GM23338 (cell line): ENCODE measurements around the gene HIPK1. TPM values are rescaled to one million over a fixed set of nuclear protein-coding genes. Genes with fewer than 3 reads are reported as not detected.

ENCODE experiments used
- ATAC-seq: fragments of 200-7000 bp; cut with Tn5 transposase; 3 replicates; pipeline ENCODE4 v1.9.1; 2020
- DNase-seq: peaks from one replicate; pipeline ENCODE4 v3.0.0-alpha.2; 2015; ENCODE audit warnings: low spot score
- H2AFZ ChIP-seq: fragments of 200-600 bp; sonication (generic); 2 replicates; pipeline ENCODE4 v1.8.0; 2016; ENCODE audit warnings: antibody characterized with exemption, mild to moderate bottlenecking, moderate library complexity
- H3F3A ChIP-seq: fragments of 200-600 bp; sonication (generic); replicated peaks from 2 replicates; pipeline ENCODE4 v1.8.0; 2017; ENCODE audit warnings: antibody characterized with exemption, mixed run types, low read depth
- H3K27ac ChIP-seq: fragments of 200-600 bp; sonication (generic); 2 replicates; pipeline ENCODE4 v1.6.1; 2016; ENCODE audit warnings: low read depth
- H3K27me3 ChIP-seq: fragments of 200-600 bp; sonication (generic); 2 replicates; pipeline ENCODE4 v1.8.0; 2016; ENCODE audit warnings: mild to moderate bottlenecking, mixed run types, moderate library complexity; ENCODE audit not compliant: insufficient read depth
- H3K36me3 ChIP-seq: fragments of 200-600 bp; sonication (generic); 2 replicates; pipeline ENCODE4 v1.8.0; 2016; ENCODE audit warnings: mild to moderate bottlenecking; ENCODE audit not compliant: insufficient read depth
- H3K4me1 ChIP-seq: fragments of 200-600 bp; sonication (generic); 2 replicates; pipeline ENCODE4 v1.8.0; 2016; ENCODE audit warnings: mild to moderate bottlenecking, moderate library complexity; ENCODE audit not compliant: insufficient read depth
- H3K4me2 ChIP-seq: fragments of 200-600 bp; sonication (generic); 2 replicates; pipeline ENCODE4 v1.7.1; 2017; ENCODE audit warnings: mixed run types
- H3K4me3 ChIP-seq: fragments of 200-600 bp; sonication (generic); 2 replicates; pipeline ENCODE4 v1.6.1; 2016; ENCODE audit warnings: mixed run types
- H3K79me2 ChIP-seq: fragments of 200-600 bp; sonication (generic); replicated peaks from 2 replicates; pipeline ENCODE4 v1.8.0; 2017; ENCODE audit warnings: mild to moderate bottlenecking; ENCODE audit not compliant: insufficient read depth
- H3K9me2 ChIP-seq: fragments of 200-600 bp; sonication (generic); 2 replicates; pipeline ENCODE4 v1.8.0; 2017; ENCODE audit not compliant: insufficient read depth
- H4K20me1 ChIP-seq: fragments of 200-600 bp; sonication (generic); replicated peaks from 2 replicates; pipeline ENCODE4 v1.8.0; 2017; ENCODE audit warnings: mild to moderate bottlenecking; ENCODE audit not compliant: insufficient read depth
- H3K27ac Mint-ChIP-seq: 2 replicates; pipeline ENCODE4 v1.8.0; 2020; ENCODE audit warnings: inconsistent platforms, mild to moderate bottlenecking, moderate library complexity, mixed read lengths
- H3K27me3 Mint-ChIP-seq: 3 replicates; pipeline ENCODE4 v1.8.0; 2022; ENCODE audit warnings: low read depth, mild to moderate bottlenecking, moderate library complexity, mixed read lengths, inconsistent platforms; ENCODE audit not compliant: insufficient read depth, poor library complexity
- H3K36me3 Mint-ChIP-seq: 3 replicates; pipeline ENCODE4 v1.8.0; 2021; ENCODE audit warnings: low read depth, mild to moderate bottlenecking, inconsistent platforms, moderate library complexity, mixed read lengths
- H3K4me1 Mint-ChIP-seq: 3 replicates; pipeline ENCODE4 v1.8.0; 2020; ENCODE audit warnings: mild to moderate bottlenecking, inconsistent platforms, mixed read lengths
- H3K4me3 Mint-ChIP-seq: 3 replicates; pipeline ENCODE4 v1.8.0; 2021; ENCODE audit warnings: moderate library complexity, mild to moderate bottlenecking, inconsistent platforms, mixed read lengths
- H3K9me3 Mint-ChIP-seq: 3 replicates; pipeline ENCODE4 v1.8.0; 2020; ENCODE audit warnings: moderate library complexity, mild to moderate bottlenecking, inconsistent platforms, mixed read lengths
- NANOG ChIP-seq: IDR thresholded peaks from 2 replicates; pipeline ENCODE4 v1.6.1; 2016; ENCODE audit warnings: antibody characterized with exemption, borderline replicate concordance
- REST ChIP-seq: IDR thresholded peaks from one replicate; pipeline ENCODE4 v1.6.1; 2018; ENCODE audit warnings: antibody characterized with exemption; ENCODE audit not compliant: unreplicated experiment
- STAT1 ChIP-seq: IDR thresholded peaks from one replicate; pipeline ENCODE4 v1.6.1; 2016; ENCODE audit warnings: antibody characterized with exemption; ENCODE audit not compliant: unreplicated experiment
- ZNF331 ChIP-seq: fragments of 250-450 bp; sonication (Bioruptor Pico); IDR thresholded peaks from 2 replicates; pipeline ENCODE4 v1.5.0; 2020; ENCODE audit warnings: low read depth, mild to moderate bottlenecking, moderate library complexity
- ZNF462 ChIP-seq: fragments of 250-450 bp; sonication (Bioruptor Pico); IDR thresholded peaks from 2 replicates; pipeline ENCODE4 v1.5.0; 2020; ENCODE audit warnings: mild to moderate bottlenecking, moderate library complexity
- polyA plus RNA-seq: library from polyadenylated mRNA; unstranded; fragments of >200 nt; fragmentation: Nextera tagmentation; extraction: Ambion mirVana; gene quantifications from 2 replicates; pipeline ENCODE4 v1.2.1, GENCODE V29; 2016
- total RNA-seq: library from RNA; depleted of rRNA; stranded (reverse); fragments of >200 nt; shearing (Covaris generic); gene quantifications from 2 replicates; pipeline ENCODE4 v1.2.3, GENCODE V29; 2014

The HIPK1 gene
- total and polyA plus RNA-seq, 2 experiments from 2014 or later, result 14.3 to 47.5 TPM

- TF ChIP-seq ZNF462 (CRISPR knock-in tag) (no peak), ZNF331 (no peak), NANOG (no peak)
Measured at GRCh38 chr1:113983826-113984225, 54.7 kb downstream of the HIPK1 start (continued).

- Histone ChIP-seq H3K4me2 (no peak overlapping the region), H4K20me1 (no peaks in the 10 kb centered on the region), H2AFZ (no peak overlapping the region), H3K36me3 (peaks cover 3% of the 10 kb centered on the region; the same call in 1 of the 2 replicates), H3K27me3 (no peaks in the 10 kb centered on the region), H3K4me1 (peaks cover 21% of the 10 kb centered on the region), H3F3A (peaks cover 5% of the 10 kb centered on the region; the same call in 1 of the 2 replicates), H3K27ac (no peak overlapping the region), H3K79me2 (peaks cover 10% of the 10 kb centered on the region; the same call in 1 of the 2 replicates), H3K4me3 (no peak overlapping the region), H3K9me2 (0 out of 2 replicates have a peak, but pooled peaks cover 5% of the 10 kb centered on the region)
- no peak overlapping the region for H3K4me3 Mint-ChIP-seq
- peaks cover 67% of the 10 kb centered on the region for H3K36me3 Mint-ChIP-seq
- no peak overlapping the region for H3K27ac Mint-ChIP-seq
- peaks cover 44% of the 10 kb centered on the region for H3K9me3 Mint-ChIP-seq
- no peak for ATAC-seq
- no peak for DNase-seq
- peaks cover 23% of the 10 kb centered on the region for H3K27me3 Mint-ChIP-seq
- H3K4me1 Mint-ChIP-seq, result peaks cover 40% of the 10 kb centered on the region
- TF ChIP-seq STAT1 (no peak), REST (no peak)
Measured at GRCh38 chr1:113984710-113985109, 55.6 kb downstream of the HIPK1 start.
